ENCODE data around the gene NKX6-1.
A peak's percentile ranks its signal among the peaks of the same experiment; 100 is the strongest.

DNA sequence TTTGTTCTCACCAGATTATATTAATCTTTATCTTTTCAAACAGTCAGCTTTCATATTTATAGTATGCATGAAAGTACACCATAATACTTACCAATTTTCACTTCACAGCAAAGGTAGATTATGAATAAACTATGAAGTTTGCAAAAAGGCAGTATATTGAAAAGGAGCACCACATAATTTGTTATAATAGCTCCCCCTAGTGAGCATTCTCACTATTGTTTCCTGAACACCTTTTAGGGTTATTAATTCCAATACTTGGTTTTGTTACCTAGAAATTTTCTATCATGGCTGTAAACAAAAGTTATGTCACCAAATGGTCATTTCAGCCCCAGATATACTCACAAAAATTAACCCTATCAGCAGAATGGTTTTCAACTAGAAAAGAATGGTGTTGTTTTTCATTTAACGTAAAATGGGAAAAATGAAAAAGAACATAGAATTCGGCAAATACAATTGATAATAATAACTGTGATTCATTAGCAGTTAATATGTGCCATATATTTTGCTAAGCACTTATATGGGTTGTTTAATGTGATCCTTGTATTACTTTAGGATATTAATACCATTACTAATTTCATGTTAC lies 30.2 kb upstream of the NKX6-1 start:
- TF ChIP-seq EP300 (IDR thresholded peaks at IDR 0.05) (no peak), POLR2A (IDR thresholded peaks at IDR 0.05) (no peak)
- TF ChIP-seq, protein P1, sequence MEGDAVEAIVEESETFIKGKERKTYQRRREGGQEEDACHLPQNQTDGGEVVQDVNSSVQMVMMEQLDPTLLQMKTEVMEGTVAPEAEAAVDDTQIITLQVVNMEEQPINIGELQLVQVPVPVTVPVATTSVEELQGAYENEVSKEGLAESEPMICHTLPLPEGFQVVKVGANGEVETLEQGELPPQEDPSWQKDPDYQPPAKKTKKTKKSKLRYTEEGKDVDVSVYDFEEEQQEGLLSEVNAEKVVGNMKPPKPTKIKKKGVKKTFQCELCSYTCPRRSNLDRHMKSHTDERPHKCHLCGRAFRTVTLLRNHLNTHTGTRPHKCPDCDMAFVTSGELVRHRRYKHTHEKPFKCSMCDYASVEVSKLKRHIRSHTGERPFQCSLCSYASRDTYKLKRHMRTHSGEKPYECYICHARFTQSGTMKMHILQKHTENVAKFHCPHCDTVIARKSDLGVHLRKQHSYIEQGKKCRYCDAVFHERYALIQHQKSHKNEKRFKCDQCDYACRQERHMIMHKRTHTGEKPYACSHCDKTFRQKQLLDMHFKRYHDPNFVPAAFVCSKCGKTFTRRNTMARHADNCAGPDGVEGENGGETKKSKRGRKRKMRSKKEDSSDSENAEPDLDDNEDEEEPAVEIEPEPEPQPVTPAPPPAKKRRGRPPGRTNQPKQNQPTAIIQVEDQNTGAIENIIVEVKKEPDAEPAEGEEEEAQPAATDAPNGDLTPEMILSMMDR (IDR thresholded peaks at IDR 0.05) = peak; percentile 10 to 57 (median 28)
